ENCODE results near the gene AKT1.
A peak's percentile ranks its signal among the peaks of the same experiment; 100 is the strongest.

AKT1 gene

DNA sequence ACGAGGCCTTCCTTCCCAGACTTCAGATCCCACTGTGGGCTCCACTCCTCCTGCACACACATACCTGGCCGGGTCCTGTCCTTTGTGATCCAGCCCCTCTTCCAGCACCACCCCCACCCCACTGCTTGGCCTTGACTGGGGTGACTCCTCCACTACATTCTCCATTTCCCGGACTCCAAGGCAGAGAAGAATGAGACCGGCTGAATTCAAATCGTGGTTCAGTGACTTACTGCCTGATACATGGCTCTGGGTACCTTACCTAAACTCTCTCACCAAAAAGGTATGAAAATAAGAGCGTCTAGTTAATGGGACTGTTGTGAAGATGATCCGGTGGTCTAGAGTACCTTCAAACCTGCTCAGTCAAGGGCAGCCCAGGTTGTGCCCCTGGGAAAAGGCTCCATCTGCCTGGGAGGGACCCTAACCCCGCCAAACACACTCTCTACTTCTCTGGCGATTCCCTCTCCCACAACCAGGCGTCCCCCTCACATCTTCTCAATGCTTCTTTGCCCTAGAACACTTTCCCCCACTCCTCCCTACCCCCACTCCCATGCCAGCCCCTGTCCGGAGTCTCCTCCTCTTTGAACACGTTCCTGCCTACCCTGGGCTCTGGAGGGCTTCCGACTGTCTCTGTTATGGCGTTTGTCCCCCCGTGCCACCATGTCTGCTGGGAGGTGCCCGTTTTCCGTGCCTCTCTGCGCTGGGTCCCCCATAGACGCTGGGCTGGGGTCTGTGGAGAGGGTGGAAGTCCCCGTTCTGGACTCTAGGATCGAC is 3.9 kb upstream of the AKT1 start:
- no peak for DNase-seq (ENCODE audit: low read depth)

DNA sequence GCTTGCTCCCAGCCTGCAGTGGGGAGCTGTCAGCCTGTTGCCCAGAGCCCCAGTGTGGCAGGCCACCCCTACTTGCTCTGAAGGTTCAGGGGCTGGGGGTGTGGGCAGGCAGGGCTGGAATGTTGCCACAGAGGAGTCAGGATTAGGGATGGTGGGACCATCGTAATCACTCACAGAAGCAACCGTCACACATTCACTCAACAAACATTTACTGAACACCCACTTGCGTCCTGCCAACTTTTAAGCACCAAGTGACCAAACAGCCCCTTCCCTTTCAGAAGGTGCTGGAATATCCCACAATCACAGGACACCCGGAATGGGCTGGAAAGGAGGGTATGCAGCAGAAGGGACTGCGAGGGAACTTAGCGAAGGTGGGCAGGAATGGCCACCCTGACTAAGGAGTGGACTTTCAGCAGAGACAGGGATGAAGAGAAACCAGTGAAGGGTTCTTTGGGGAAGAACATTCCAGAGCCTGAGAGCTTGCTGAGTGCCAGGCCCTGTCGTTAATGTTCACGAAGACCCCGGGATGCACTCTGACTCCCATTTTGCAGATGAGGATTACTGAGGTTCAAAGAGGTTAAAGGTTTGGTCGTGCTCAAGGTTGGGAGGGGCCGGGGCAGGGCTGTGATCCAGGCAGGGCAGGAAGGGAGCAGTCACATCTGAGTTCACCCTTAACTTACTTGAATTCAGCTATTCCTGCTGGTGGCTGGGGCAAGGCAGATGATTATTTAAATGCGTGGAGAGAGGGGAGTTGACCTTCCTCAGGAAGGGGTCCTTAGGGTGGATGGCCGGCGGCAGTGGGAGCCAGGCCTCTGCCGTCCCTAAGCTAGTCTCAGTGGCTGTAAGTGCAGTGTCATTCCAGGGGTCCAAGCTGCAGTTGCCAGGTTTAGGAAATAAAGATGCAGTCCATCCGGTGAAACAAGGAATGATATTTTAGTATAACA is 3.0 kb upstream of the AKT1 start:
- no peak for DNase-seq (ENCODE audit: low read depth)

DNA sequence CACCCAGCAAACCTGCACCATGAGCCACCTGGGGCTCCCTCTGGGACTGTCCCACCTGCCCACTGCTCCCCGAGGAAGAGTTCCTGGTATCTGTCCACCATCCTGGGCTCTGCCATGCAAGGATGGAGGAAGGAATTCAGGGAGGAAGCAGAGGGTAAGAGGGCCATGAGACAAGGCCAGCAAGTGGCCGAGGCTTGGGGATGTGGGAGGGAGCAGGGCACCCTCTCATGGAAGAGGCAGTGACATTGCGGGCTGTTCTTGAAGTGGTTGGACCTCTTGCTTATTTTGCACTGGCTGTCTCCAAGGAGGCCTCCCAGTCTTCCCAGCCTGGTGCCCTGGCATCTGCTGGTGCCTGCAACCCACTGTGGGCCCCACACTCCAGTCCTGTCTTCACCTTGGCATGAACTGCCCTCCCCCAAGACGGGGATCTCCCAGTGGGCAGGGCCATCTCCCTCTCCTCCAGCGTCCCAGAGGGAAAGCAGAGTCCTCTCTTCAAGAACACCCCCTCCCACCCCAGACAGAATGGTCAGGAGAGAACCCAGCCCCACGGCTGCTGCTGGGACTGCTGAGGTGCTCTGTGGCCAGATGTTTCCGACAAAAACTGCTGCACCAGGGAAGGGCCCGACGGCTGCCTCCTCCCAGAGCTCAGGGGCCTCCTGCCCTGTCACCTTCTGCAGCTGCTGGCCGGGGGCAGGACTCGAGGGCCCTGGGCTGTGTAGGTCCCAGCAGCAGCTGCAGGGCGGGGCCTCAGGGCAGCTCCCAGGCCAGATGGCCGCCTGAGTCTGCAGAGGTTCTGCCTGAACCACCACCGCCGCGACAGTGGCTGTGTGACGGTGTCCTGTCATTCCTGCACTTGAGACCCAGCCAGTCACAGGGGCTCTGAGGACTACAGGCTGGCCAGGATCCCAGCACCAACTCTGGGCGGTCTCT is 1.8 kb upstream of the AKT1 start:
- DNase-seq (ENCODE audit: low read depth): no peak

DNA sequence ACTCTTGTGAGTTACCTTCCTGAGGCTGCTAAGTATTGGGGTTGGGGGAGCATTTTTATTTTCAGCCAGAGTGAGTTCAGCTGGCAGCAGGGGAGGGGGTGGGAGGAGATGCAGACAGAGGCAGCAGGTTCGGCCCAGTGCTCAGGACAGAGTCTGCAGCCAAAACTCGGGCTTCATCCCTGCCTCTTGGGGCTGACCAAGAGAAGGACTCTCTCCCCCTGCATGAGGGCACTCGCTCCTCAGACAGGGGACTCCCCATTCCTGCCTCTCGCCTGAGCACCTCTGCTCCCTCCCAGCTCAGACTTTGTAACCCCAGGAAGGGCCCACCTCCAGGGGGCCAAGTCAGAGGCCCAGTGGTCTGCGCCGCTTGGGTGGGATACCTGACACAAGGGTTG is 1.1 kb upstream of the AKT1 start:
- DNase-seq (ENCODE audit: low read depth): no peak

DNA sequence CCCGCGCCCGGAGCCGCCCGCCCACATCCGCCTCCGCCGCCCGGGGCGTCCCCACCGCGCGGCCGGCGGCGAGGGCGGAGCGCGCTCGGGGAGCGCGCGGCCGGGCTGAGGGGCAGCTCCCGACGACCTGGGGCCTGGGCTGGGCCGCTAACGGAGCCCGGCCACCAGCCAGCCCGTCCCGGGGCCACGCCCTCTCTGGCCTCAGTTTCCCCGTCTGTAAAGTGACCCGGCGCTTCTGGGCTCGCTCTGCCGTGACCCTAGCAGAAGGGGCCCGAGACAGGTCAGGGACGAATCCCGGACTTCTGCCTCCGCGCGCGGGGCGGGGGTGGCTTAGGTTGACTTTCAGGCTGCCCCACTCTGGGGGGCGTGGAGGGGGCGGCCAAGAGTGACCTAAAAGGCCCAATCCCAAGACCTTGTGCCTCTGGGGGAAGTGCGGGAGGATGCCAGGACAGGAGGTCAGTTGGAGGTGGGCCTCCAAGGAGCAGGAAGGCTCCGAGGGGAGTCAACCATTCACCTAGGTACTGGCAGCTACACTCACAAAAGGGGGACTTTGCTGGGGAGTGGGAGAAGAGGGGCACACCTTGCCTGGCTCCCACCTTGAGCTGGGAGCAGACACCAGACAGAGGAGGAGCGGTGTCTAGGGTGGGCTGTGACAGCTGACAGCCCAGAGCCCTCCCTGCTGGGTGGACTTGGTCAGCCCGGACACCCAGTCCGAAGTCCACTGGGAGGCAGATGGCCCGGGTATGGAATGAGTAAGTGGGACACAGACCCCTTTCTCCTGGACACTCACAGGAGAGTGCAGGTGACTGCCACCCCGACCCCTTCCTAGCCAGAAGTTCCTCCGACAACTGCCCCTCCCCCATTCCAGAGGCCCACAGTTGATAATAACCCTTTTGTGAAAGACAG is 486 bp upstream of the AKT1 start:
- peak; percentile 36 for DNase-seq (ENCODE audit: low read depth)

DNA sequence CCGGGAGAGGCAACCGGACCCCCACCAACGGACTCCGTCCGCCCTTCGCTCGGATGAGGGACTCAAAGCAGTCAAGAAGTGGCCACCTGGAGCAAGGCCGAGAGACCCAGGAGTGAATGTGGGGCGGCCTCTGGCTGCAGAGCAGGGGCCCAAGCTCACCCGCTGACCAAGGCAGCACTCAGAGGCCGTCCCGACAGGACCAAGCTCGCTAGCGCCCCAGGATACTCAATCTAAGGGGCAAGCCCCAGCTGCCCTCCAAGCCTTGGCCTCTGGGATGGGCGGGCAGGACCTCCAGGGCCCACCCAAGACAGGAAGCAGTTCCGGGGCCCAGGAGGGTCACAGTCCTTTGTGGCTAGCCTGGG is 936 bp downstream of the AKT1 start:
- DNase-seq (ENCODE audit: low read depth): no peak

- no peak for DNase-seq (ENCODE audit: low read depth)
Measured at GRCh38 chr14:104794099-104794498, 1.4 kb downstream of the AKT1 start.

DNA sequence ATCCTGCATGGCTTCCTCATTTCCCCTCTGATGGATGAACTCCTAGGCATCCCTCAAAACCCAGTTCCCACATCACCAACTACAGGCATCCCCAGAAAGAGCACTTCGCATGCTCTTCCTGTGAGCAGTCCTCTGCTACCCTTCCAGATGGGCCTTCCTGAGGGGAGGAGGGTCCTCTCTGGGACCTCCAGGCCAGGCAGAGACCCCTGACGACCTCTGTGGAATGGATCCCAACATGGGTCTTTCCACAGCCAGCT is 1.9 kb downstream of the AKT1 start:
- no peak for DNase-seq (ENCODE audit: low read depth)

GRCh38 chr14:104792945-104793702 is 2.4 kb downstream of the AKT1 start:
- DNase-seq (ENCODE audit: low read depth): no peak

DNA sequence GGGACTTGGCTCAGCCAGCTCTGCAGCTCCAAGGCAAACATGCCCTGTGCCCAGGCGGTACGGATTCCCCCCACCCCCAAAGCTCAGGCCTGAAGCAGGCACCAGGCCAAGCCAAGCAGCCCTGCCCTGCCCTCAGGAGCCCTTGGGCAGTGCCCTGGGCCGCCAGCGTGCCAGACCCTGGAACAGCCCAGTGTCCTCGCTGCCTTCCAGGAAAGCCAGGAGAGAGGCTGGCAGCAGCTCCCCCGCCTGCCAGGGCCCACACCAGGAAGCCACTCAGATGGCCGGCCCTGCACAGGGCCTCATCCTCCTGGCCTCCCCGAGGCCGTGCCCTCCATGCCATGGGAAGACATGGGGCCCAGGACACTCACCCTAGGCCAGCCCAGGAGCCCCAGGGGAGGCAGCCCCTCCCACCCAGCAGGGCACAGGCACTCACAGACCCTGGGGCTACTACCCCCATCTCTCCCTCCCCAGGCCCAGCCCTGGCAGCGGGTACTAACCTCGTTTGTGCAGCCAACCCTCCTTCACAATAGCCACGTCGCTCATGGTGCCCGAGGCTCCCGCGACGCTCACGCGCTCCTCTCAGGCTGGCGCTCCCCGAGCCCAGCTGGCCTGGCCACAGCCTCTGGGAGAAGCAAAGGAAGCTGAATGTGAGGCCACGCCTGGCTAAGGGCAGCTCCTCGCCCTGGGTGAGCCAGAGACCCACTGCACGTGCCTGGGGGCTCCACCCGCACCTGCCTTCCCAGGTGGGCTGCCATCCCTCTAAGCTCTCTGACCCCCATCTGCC is 3.3 kb downstream of the AKT1 start:
- no peak for DNase-seq (ENCODE audit: low read depth)

DNA sequence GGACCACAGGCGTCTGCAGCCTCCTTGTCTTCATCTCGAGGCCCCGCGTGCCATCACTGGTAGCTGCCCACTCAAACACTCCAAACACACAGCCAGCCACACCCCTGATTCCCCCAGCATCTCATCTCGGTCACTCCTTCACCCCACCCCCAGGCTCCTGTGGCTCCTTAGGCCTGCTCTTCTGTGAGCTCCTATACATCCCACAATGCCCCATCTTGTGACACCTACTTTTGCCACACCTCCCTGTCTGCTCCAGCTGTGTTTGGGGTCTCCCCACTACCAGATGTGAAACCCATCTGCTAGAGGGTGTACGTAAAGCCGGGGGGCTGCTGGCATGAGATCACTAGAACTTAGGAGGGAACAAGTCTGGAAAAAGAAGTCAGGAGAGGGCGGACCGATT is 4.1 kb downstream of the AKT1 start:
- DNase-seq (ENCODE audit: low read depth): no peak

DNA sequence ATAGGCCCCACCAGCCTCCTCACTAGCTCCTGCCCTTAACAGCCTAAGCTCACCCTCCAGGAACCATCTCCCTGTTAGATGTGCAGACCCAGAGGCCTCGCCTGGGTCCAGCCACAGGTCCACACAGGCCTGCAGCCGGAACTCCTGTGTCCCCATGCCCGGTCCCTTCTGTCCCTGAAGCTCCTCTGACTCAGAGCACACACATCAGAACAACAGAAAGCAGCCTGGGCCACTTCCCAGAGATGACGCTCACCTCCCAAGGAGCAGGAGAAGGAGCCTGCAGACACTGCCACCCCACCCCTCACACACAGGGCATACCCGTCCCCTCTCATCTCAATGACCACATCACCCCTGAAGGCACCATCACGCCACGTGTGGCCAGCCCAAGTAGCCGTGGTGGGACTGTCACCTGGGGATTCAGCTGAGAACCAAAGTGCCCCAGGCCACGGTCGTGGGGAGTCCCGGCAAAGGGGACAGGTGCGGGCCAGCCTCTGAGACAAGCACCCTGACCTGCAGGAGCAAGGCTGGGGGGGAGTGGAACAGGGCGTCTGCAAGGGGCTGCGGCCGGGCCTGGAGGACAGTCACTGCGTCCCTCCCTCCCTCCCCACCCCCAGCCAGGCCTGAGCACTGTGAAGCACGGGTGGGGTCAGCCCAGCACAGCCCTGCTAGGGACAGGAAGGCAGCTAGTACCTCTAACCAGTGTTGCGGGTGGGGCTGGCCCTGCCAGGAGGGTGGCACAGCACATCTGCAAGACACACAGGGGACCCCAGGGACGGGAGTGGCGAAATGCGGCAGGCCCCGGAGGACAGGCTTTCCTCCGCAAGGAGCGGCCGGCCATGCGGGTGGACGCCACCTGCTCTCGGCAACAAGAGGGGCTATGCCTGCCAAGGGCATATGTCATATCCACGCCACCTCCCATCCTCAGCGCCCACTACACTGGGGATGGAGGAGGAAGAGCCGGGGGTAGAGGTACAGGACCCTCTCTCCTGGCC is 5.5 kb downstream of the AKT1 start:
- DNase-seq (ENCODE audit: low read depth): no peak

- no peak for DNase-seq (ENCODE audit: low read depth)
Measured at GRCh38 chr14:104788873-104789663, 6.5 kb downstream of the AKT1 start.

DNA sequence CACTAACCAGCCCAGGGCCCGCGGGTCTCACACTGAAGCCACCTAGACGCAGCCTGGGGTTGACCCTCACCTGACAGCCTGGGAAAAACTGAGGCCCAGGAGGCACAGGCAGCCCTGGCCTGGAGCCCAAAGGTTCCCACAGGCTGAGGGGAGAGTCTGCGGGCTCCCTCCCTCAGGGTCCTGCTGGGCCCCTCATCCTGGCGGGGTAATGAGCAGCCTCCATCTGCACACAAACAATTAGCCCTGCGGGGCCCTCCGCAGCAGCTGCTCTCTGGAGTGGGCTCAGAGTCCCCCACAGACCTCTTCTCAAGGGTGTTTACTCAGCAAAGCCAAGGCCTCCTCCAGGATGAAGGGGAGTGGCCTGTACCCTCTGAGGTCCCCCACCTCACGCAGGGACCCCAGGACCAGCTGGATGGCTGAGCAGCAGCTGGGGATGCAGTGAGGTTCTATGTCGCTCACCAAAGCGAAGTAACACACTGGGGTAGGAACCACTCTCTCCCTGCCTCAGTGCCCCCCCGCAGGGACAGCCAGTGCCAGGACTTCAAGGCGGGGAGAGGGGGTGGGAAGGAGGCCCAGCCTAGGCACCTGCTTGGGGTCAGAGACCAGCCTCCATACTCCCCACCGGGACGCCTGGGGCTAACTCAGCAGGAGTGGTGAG is 7.3 kb downstream of the AKT1 start:
- DNase-seq (ENCODE audit: low read depth): no peak

GRCh38 chr14:104787736-104788135 is 7.8 kb downstream of the AKT1 start:
- DNase-seq (ENCODE audit: low read depth): no peak

GRCh38 chr14:104786726-104787675 is 8.5 kb downstream of the AKT1 start:
- no peak for DNase-seq (ENCODE audit: low read depth)
